ENCODE data around the gene PCNT. TPM values are rescaled to one million over a fixed set of nuclear protein-coding genes. Genes with fewer than 3 reads are reported as not detected.

Gene PCNT
- total and polyA plus RNA-seq, 2 of the 4 experiments (the other 2 are of a cell fraction), result 10.0 to 19.4 TPM

- dilution Hi-C loops (cut with HindIII; ENCODE audit: low sequenced_read_pairs, unreplicated experiment), result no loop called here
- DNase-seq, result no peak
- Histone ChIP-seq H3K18ac (ENCODE audit: low read depth, low read length) (no peak overlapping the region), H4K5ac (ENCODE audit: low read depth, low read length) (no peak overlapping the region), H2BK120ac (ENCODE audit: low read depth, low read length) (no peak overlapping the region), H3K4me3 (ENCODE audit: insufficient read depth, low read depth, low read length) (no peak overlapping the region), H2AK5ac (ENCODE audit: low read depth, low read length) (no peak overlapping the region), H4K91ac (ENCODE audit: insufficient read depth, low read depth, low read length) (no peak overlapping the region), H2BK5ac (ENCODE audit: low read depth, low read length, poor library complexity, severe bottlenecking) (no peak overlapping the region), H3K4me1 (ENCODE audit: control insufficient read depth, insufficient read depth, low read length) (no peaks in the 10 kb centered on the region), H3K9me1 (ENCODE audit: insufficient read depth, low read length) (no peaks in the 10 kb centered on the region; the same call in 1 of the 2 replicates), H2AFZ (replicated peaks; ENCODE audit: low read length, poor library complexity) (no peak overlapping the region), H4K20me1 (ENCODE audit: insufficient read depth, low read length) (no peaks in the 10 kb centered on the region), H2BK15ac (ENCODE audit: low read depth, low read length) (no peak overlapping the region), H3K4me2 (ENCODE audit: low read depth, low read length) (no peak overlapping the region), H3K9ac (ENCODE audit: low read depth, low read length) (no peak overlapping the region), H3K23ac (ENCODE audit: low read depth, low read length) (no peak overlapping the region), H2AK9ac (replicated peaks; ENCODE audit: low read depth, low read length, poor library complexity) (no peak overlapping the region), H3K14ac (replicated peaks; ENCODE audit: low read depth, low read length) (no peak overlapping the region), H3K27ac (ENCODE audit: insufficient read depth, low read length) (no peak overlapping the region), H3K27me3 (ENCODE audit: control insufficient read depth, insufficient read depth, low read length) (no peaks in the 10 kb centered on the region), H2BK20ac (ENCODE audit: low read depth, low read length) (no peak overlapping the region), H4K8ac (ENCODE audit: low read depth in 2 of 2, low read length in 2 of 2) (no peak overlapping the region), H3K9me3 (ENCODE audit: control insufficient read depth, insufficient read depth, low read length) (no peaks in the 10 kb centered on the region), H3K56ac (ENCODE audit: extremely low read depth, insufficient read depth, low read length) (no peak overlapping the region), H3K79me1 (ENCODE audit: low read depth in 1 of 2, low read length in 2 of 2) (peaks cover 7 to 18% of the 10 kb centered on the region in 2 experiments), H3K4ac (ENCODE audit: low read depth, low read length) (no peak overlapping the region), H3K36me3 (ENCODE audit: control insufficient read depth, insufficient read depth, low read length) (peaks cover 36% of the 10 kb centered on the region)
- intact Hi-C loops (cut with micrococcal nuclease), result no loop called here
- POLR2A ChIA-PET (ENCODE audit: unreplicated experiment), result no interaction called here
- TF ChIP-seq NFE2L2 (IDR thresholded peaks at IDR 0.05; ENCODE audit: low read depth, low read length) (no peak), POLR2A (IDR thresholded peaks at IDR 0.05; ENCODE audit: low read depth, low read length) (no peak), SMC3 (IDR thresholded peaks at IDR 0.05; ENCODE audit: low read depth, low read length) (no peak), FOS (IDR thresholded peaks at IDR 0.05; ENCODE audit: low read depth, low read length) (no peak)
- ATAC-seq (ENCODE audit: low read depth), result no peak
- in situ Hi-C loops (cut with MboI; ENCODE audit: low sequenced_read_pairs), result no loop called here
- CTCF ChIA-PET, result no interaction called here
- BruUV-seq (replicated peaks), result no TSS peak
- 90% methylated on average over 19 of the region's 29 CpGs; no CpG with 5 or more reads in 1 of the 2 experiments for WGBS, 2 experiments (ENCODE audit: extremely low coverage in 2 of 2, insufficient read length in 1 of 2)
Measured at GRCh38 chr21:46390603-46391545, 66.9 kb downstream of the PCNT start.
